Measurements from ENCODE around the gene RAB10. TPM values are rescaled to one million over a fixed set of nuclear protein-coding genes. Genes with fewer than 3 reads are reported as not detected.

Gene RAB10
- total and polyA plus RNA-seq, 9 of the 15 experiments (the other 6 are each of a cell fraction or from before 2014, with no cell fraction given), result 25.1 to 214 (median 157) TPM

GRCh38 chr2:26184121-26184520 lies 150.2 kb downstream of the RAB10 start:
- Histone ChIP-seq H3K27ac (ENCODE audit: extremely low read depth, low read depth, low read length) (peak overlapping the region; percentile 54; the same call in 1 of the 3 replicates), H3K27me3 (ENCODE audit: control insufficient read depth in 2 of 2, insufficient read depth in 2 of 2, low read length in 2 of 2) (no peaks in the 10 kb centered on the region), H3K9me1 (ENCODE audit: control insufficient read depth, insufficient read depth, low read length) (no peaks in the 10 kb centered on the region), H3K4me3 (no peak overlapping the region), H3K4me1 (replicated peaks in 1 of 2; ENCODE audit: control insufficient read depth in 2 of 2, insufficient read depth in 2 of 2, low read length in 2 of 2) (peaks cover 17 to 42% of the 10 kb centered on the region in 2 experiments; a peak in 4 of 5 replicates), H4K20me1 (replicated peaks; ENCODE audit: control insufficient read depth, insufficient read depth, low read length) (no peaks in the 10 kb centered on the region), H3K9ac (ENCODE audit: insufficient read depth in 1 of 2, low read depth in 2 of 2, low read length in 2 of 2) (peak overlapping the region; percentile 57 to 92; a peak in 3 of 4 replicates), H3K36me3 (ENCODE audit: control insufficient read depth, insufficient read depth, low read length) (peaks cover 11% of the 10 kb centered on the region; the same call in 1 of the 3 replicates), H3K79me2 (ENCODE audit: control insufficient read depth, insufficient read depth, low read length) (peaks cover 9% of the 10 kb centered on the region; the same call in 2 of the 3 replicates), H3K9me3 (replicated peaks; ENCODE audit: control insufficient read depth, insufficient read depth, low read depth, low read length) (no peaks in the 10 kb centered on the region), H2AFZ (ENCODE audit: low read depth, low read length) (peak overlapping the region; percentile 99), H3K4me2 (ENCODE audit: insufficient read depth, low read length) (peak overlapping the region; percentile 68; the same call in 1 of the 2 replicates)
- no peak for ATAC-seq
- TF ChIP-seq NEUROD1 (IDR thresholded peaks at IDR 0.05; ENCODE audit: borderline replicate concordance, low read depth, low read length, partially characterized antibody) (no peak), RFX1 (IDR thresholded peaks at IDR 0.05) (no peak), RAD51 (IDR thresholded peaks at IDR 0.05; ENCODE audit: borderline replicate concordance, low read depth) (no peak), CREM (IDR thresholded peaks at IDR 0.05; ENCODE audit: low read depth) (no peak), E2F3 (CRISPR knock-in tag; IDR thresholded peaks at IDR 0.05) (no peak), BRF2 (IDR thresholded peaks at IDR 0.05; ENCODE audit: borderline replicate concordance, insufficient read depth, insufficient read length) (no peak), CBFA2T3 (IDR thresholded peaks at IDR 0.05) (no peak), ZNF41 (CRISPR knock-in tag; conservative IDR thresholded peaks at IDR 0.05) (no peak), VEZF1 (CRISPR knock-in tag; IDR thresholded peaks at IDR 0.05) (no peak), ZNF12 (CRISPR knock-in tag; IDR thresholded peaks at IDR 0.05) (no peak), NBN (IDR thresholded peaks at IDR 0.05; ENCODE audit: low read depth) (no peak), ZNF282 (CRISPR knock-in tag; IDR thresholded peaks at IDR 0.05) (no peak), TSC22D4 (tag; IDR thresholded peaks at IDR 0.05) (no peak), CREBBP (IDR thresholded peaks at IDR 0.05; ENCODE audit: low read depth, low read length) (no peak), MXD1 (CRISPR knock-in tag; IDR thresholded peaks at IDR 0.05; ENCODE audit: borderline replicate concordance, poor library complexity, severe bottlenecking) (no peak), ZBTB1 (CRISPR knock-in tag; IDR thresholded peaks at IDR 0.05; ENCODE audit: borderline replicate concordance, low read depth) (no peak), SNAPC5 (CRISPR knock-in tag; IDR thresholded peaks at IDR 0.05) (no peak), GTF2F1 (IDR thresholded peaks at IDR 0.05; ENCODE audit: low read depth, low read length) (no peak)
- BruUV-seq (replicated peaks), result no TSS peak
- no peak for FAIRE-seq
- DNase-seq (ENCODE audit: extremely low read depth in 1 of 4, low spot score in 3 of 4), result peak in 1 of 4 experiments; percentile 6
- in situ Hi-C loops (cut with MboI), result no loop called here
- CTCF ChIA-PET (ENCODE audit: low intra/inter-chr PET ratio), result interaction anchor here (1.2 kb wide), 1 partner anchor 12 kb away, joined by 4 read pairs; no protein-coding TSS in a partner anchor
- 98% methylated on average over 8 of the region's 34 CpGs for WGBS (ENCODE audit: insufficient coverage, low coverage, missing lambda C conversion rate)
- intact Hi-C loops (cut with micrococcal nuclease), result no loop called here
- POLR2A ChIA-PET, result interaction anchor here (0.5 to 1.1 kb wide), 5 partner anchors 13 to 233 kb away, joined by 3 to 4 read pairs (median 3); partner anchors contain the start of genes HADHA, HADHB and RAB10
